Brain pericyte (primary cell): ENCODE results near the gene NNT.
"Not testable (repeated sequence)": the region's sequence is repeated elsewhere in the genome, so short reads cannot be mapped to it uniquely, and the experiment has no call there.

ENCODE experiments used
- DNase-seq: peaks from one replicate; pipeline ENCODE4 v3.0.0-alpha.2; 2012; ENCODE audit warnings: low read depth, low spot score

Gene NNT

DNA sequence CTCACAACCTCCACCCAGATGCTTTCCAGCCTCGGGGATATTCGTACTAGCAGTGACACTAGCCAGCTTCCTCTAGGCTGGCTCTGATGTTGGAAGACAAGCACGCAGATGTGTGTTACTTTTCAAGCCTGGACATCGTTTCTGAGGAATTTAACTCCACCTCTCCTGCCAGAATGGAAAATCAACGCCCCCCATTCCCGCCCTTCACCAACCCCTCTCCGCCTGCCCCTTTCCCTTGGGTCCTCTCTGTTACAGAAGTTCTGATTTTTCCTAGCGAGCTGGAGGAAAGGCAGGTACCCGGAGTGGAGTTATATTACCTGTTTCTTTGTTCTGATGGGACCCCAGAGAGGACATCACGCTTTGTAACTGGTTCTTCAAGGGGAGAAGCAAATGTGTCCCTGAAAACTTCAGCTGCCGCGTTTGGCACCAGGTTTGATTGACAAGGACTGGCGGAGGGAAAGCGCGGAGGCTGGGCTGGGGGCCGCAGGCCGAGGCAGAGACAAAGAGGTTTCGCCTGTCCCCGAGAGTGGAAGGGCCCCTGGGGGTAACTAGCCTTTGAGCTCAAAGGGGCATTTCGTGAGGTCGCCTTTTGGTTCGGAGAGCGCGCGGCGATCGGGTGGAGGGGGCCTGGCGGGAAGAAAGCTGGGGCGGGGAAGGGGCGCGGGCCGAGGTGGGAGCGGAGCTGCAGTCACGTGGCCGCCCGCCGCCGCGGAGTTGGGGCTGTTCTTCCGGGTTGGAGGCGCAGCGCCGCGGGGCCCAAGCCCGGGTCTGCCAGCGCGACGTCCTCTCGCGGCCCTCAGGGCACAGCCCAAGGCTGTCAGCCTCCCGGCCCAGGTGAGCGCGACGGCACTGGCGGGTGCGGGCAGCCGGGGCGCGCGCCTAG, at the start of gene NNT:
Gene NNT (plus strand): TSS at position 720 of the 883 bp plus-strand sequence. CDS start 6,016 bp downstream, outside the sequence.
- DNase-seq = no peak

DNA sequence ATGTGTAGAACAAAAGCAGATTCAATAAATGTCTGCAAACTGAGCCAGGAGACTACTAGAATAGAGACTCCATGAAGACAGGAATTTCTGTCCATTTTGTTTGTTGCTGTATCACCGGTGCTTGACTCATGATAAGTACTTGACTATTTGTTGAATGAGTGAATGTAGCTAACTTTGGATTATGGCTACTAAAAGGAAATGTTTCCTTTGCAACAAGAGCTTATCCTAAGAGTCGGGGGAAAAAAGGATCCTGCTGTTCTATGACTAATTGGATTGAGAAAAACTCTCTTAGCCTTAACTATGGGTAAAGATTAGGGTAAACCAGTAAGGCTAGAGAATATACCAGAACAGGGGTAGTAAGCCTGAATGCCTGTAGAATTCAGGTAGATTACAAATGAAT, 49.6 kb upstream of the NNT start:
- DNase-seq = no peak

DNA sequence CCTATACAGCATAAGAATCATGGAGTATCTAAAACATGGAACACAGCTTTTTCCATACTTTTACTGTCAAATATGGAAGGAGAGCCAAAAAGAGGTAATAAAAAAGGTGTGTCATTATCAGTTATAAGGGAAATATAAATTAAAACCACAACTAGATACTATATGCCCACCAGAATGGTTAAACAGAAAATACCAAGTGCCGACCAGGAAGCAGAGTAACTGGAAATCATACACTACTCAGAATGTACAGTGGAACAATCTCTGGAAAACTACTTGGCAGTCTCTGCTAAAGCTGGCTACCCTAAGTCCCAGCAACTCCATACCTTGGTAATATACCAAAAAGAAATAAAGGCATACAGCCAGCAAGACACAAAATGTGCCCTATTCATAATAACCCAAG, 48.5 kb upstream of the NNT start:
- DNase-seq = no peak

DNA sequence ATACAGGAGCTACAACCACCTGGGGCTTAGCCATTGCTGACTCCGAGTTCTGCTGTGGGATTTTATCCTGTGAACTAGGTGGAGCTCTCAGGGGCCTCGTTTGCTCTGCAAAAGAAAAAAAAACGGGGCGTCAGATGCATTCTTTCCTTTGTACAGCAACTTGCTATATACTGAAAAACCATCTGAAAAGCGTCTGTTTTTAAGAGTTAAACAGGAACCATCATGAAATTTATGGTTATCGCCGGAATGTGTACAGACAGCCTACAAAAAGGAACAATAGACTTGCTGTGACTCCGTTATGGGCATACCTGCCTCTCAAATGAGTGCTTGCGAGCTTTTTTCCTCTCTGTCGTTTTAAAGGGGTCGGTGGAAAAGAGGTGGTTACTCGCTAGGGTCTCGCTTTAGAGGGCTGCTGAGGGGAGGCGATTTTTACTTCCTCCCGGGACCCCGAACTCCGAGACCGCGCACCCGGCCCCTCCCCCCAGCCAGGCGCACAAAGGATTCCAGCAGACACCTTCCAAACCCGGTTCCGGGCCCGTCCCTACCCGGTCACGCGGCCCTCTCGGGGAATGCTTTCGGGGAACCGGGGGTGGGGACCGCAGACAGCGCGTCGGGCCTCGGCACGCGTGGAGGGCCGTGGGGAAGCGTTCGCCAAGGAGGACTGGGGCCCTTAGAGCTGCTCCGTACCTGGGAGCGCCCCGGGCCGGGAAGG, 46.9 kb upstream of the NNT start:
- no peak for DNase-seq

DNA sequence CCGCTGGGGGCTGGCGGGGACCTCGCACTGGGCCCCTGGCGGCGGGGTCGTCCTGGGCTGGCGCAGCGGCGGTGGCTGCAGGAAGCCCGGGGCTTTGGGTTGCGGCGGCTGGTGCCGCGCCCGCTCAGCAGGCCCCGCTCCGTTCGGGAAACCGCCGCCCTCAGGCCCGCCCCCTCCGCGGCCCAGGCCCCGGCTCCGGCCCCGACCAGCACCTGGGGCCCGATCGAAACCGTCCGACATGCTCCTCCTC, 46.4 kb upstream of the NNT start:
- not testable (repeated sequence) for DNase-seq

DNA sequence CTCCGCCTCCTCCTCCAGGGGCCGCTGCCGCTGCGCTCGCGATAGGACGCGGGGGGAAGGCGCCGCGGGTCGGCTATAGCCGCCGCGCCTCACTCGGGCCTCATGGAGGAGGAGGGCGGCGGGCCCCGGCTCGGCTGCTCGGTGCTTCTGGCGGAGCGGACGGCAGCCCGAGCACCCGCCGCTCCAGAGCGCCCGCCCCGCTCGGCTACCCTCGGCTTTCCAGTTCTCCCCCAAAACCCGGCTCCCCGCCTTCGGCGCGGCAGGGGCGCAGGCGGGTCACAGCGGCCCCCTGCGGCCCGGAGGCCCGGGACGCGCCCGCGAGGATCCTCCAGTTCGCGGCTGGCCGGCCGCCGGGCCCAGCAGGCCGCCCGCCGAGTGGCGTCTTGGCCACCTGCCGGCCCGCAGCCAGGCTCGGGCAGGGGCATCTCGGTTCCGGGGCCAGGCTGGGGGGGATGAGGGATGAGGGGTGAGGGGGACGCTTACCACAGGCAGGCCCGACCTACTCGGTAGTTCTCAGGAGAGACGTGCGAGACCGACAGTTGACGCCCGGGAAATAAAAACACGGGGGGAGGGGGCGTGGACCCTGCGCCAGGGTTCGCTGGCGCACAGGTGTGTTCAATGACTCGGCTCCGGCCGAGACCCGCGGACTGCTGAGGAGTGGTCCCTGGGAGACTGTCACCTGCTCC, 46.0 kb upstream of the NNT start, which contains the start of gene PAIP1:
Gene PAIP1 (minus strand): TSS at position 221 of the 686 bp plus-strand sequence. CDS start 231 bp downstream, outside the sequence.
- peak; percentile 34 for DNase-seq

DNA sequence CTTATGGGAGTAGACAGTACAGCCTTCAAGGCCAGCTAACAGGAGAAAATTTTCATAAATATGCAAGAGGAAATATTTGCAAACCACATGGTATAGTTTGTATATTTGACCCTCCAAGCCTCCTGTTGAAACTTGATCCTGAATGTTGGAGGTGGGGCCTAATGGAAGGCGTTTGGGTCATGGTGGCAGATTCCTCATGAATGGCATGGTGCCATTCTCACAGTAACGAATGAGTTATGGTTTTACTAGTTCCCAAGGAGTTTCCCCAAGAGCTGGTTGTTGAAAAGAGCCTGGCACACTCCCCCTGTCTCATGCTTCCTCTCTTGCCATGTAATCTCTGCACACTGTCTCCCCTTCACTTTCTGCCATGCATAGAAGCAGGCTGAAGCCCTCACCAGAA, 42.9 kb upstream of the NNT start:
- no peak for DNase-seq

DNA sequence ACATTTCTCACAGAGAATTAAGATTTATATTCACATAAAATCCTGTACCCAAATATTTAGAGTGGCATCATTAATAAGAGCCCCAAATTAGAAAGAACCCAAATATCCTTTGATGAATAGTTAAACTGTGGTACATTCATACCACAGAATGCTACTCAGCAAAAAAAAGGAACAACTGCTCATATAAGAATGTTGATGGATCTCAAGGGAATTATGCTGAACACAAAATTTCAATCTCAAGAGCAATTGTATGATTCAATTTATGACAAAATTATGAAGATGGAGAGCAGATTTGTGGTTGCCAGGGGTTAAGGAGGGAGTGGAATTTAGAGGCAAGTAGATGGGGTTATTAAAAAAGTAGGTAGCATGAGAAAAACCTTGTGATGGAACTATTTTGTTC, 41.6 kb upstream of the NNT start:
- no peak for DNase-seq

DNA sequence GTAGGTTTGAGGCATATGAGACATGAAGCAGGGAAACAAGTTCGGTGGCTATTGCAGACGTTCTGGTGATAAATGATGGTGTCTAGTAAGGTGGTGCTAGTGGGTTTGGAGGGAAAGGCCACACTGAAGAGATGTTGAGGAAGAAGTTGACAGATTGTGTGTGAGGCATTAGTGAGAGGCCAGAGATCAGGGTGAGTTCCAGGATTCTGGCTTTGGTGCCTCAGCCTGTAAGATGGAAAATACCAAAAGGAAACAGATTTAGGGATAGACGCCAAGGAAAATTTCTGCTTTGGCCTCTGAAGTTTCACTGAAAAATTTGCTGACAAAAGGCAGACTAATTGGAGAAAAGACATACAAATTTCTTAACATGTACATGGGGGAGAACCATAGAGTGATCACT, 39.7 kb upstream of the NNT start:
- no peak for DNase-seq

DNA sequence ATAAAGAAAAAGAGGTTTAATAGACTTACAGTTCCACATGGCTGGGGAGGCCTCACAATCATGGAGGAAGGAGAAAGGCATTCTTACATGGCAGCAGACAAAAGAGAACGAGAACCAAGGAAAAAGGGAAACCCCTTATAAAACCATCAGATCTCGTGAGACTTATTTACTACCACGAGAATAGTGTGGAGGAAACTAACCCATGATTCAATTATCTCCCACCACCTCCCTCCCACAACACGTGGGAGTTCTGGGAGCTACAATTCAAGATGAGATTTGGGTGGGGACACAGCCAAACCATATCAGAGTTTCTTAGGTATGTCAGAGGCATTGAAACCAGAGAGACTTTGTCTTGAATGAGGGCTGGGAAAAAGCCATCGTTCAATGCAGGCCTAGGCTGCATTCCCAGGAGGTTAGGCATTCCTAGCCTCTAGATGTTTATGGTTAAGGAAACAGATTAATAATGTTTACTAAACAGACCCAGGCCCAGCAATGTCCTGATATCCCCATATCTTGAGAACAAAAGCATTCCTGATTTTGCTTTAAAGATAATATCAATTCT, 38.6 kb upstream of the NNT start:
- no peak for DNase-seq

DNA sequence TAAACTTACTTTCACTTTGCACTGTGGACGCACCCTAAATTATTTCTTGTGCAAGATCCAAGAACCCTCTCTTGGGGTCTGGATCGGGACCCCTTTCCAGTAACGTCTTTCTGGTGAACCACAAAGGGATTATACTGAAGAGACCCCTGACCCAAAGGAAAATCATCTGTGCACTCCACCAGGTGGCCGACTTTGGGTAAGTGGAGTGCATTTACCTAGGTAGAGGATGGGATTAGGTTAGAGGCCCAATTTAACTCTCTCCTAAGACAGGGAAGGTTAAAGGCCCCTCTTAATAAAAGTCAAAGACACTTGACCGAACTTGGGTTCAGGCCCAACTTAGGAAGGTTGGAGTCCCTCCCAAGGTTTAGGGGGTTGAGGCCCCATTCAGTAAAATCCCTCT, 37.9 kb upstream of the NNT start:
- DNase-seq = no peak

DNA sequence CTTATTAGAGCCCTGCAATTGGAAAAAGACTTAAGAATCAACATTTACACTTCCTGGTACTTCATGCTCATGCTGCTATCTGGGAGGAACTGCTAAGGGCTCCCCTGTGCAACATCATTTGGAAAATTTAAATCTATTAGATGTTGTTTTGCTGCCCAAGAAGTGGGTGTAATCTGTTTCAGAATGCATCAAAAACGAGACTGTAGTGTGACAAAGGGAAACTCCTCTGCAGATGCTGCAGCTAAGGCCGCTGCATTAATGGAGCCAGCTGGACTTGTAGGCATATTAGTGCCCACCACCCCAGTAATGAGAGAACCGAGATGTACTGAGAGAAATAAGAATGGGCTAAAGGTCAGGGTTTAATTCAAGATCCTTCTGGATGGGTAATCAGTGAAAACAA, 35.0 kb upstream of the NNT start:
- DNase-seq = no peak

DNA sequence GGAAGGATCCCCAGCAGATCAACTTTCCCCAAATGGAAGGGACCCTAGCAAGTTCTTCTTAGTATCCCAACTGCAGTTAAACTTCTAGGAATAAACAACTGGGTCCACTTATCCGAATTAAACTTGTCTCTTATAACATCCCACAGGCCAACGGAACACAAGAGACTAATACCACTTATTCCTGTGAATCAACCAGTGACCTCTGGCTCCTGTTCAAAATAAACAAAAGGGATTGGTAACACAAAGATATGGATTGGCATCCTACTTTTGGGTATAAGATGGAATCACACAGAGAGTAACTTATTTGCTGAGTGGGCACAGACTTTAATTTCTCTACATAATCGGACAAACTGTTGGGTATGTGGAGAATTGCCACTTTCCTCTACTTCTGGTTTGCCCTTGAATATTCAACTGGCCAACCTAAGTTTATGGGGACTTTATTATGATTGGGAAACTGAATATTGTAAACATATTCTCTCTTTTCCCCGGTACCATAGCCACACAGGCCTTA, 33.7 kb upstream of the NNT start:
- no peak for DNase-seq

DNA sequence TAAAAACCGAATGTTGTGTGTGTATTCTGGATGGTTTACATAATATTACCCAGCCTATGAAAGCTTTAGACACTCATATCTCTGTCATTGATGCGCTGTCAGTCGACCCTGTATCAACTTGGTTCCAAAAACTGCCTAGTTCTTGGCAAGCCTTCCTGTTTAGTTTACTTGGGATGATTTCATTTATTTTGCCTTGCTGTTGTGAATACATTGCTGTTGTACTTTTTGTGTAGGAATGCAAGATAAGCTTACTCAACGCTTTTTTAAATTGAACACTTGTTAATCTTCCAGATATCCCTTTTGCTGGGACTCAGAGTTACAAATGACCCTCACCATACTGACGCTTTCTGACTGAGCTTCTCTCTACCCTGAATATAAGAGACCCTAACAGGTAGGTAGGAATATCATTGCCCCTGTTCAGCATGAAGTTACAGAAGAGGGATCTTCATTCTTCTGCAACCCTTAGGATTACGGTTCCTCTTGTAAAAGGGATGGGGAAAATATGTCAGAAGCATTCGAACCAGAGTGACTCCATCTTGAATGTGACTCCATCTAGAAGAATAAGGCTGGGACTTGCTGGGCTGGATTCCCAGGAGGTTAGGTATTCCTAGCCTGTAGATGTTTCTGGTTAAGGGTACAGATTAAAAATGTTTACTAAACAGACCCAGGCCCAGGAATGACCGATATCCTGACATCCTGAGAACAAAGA, 32.4 kb upstream of the NNT start:
- no peak for DNase-seq

DNA sequence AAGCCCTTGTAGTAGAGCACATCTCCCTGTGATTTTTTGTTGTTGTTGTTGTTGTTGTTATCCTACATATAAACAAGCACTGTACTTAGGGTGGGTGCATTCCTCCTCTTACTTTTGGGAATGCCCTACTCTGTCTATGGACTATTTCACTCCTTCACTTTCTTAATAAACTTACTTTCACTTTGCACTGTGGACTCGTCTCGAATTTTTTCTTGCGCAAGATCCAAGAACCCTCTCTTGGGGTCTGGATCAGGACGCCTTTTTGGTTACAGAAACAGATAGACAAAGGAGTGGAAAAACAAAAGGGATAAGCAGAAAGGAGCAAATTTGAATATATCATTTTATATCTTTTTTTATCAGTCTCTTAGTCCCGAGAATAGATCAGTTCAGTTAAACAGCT, 31.7 kb upstream of the NNT start:
- no peak for DNase-seq

DNA sequence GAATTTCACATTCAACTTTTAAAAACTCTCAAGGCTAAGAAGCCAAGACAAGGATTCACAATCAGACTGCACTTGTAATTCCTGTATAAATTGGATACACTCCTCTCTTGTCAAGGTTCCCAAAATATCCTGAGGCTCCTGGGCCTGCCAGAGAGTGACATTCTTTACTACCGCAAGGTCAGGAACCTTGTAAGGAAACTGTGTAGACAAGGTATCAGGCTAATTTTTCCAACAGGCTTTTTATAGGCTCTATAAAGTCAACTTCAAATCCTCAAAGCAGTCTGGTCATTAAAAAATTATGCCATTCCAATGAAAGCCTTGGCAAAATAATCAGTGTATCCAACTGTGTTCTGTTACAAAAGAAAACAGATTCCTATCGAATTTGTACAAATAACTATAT, 30.6 kb upstream of the NNT start:
- DNase-seq = no peak

DNA sequence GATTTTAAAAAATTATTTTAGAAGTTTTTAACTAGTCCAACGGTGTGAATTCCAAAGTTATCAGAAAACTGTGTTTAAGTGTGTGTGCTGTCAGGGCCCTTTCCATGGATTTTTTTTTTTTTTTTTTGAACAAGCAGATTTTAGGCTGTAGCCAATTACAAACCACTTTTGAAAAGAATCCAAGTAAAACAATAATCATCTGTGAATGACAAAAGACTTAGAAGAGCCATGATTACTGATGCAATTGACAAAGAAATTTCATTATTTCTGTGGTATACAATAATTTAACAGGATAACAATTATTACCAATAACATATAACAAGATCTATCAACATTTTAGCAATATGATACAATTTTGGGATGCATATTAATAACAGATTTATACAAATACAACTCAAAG, 29.9 kb upstream of the NNT start:
- DNase-seq = no peak

DNA sequence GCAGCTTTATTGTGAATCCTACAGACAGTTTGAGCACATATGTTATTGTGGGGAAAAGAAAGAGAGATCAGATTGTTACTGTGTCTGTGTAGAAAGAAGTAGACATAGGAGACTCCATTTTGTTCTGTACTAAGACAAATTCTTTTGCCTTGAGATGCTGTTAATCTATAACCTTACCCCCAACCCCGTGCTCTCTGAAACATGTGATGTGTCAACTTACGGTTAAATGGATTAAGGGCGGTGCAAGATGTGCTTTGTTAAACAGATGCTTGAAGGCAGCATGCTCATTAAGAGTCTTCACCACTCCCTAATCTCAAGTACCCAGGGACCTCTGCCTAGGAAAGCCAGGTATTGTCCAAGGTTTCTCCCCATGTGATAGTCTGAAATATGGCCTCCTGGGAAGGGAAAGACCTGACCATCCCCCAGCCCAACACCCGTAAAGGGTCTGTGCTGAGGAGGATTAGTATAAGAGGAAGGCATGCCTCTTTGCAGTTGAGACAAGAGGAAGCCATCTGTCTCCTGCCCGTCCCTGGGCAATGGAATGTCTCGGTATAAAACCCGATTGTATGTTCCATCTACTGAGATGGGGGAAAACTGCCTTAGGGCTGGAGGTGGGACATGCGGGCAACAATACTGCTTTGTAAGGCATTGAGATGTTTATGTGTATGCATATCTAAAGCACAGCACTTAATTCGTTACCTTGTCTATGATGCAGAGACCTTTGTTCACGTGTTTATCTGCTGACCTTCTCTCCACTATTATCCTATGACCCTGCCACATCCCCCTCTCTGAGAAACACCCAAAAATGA, 22.4 kb upstream of the NNT start:
- DNase-seq = not testable (repeated sequence)

DNA sequence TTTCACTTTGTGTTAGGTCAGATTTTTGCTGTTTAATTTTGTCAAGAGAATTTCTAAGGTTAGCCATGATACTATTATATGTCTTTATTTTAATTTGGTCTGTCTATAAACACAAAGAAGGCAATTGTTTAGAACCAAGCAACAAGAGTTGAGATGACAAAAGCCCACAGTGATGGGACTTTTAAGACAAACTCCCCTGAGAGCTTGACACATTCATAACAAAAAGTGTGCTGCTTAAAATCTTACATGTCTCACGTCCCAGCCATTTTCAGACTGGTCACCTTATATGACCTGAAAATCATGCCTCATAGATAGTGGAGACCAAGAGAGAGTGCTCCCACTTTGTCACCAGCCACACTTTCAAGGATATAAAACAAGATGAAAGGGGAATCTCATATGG, 21.6 kb upstream of the NNT start:
- DNase-seq = no peak
